Measurements from ENCODE around the gene PRDX4.
"Not testable (repeated sequence)": the region's sequence is repeated elsewhere in the genome, so short reads cannot be mapped to it uniquely, and the experiment has no call there.

Gene PRDX4

DNA sequence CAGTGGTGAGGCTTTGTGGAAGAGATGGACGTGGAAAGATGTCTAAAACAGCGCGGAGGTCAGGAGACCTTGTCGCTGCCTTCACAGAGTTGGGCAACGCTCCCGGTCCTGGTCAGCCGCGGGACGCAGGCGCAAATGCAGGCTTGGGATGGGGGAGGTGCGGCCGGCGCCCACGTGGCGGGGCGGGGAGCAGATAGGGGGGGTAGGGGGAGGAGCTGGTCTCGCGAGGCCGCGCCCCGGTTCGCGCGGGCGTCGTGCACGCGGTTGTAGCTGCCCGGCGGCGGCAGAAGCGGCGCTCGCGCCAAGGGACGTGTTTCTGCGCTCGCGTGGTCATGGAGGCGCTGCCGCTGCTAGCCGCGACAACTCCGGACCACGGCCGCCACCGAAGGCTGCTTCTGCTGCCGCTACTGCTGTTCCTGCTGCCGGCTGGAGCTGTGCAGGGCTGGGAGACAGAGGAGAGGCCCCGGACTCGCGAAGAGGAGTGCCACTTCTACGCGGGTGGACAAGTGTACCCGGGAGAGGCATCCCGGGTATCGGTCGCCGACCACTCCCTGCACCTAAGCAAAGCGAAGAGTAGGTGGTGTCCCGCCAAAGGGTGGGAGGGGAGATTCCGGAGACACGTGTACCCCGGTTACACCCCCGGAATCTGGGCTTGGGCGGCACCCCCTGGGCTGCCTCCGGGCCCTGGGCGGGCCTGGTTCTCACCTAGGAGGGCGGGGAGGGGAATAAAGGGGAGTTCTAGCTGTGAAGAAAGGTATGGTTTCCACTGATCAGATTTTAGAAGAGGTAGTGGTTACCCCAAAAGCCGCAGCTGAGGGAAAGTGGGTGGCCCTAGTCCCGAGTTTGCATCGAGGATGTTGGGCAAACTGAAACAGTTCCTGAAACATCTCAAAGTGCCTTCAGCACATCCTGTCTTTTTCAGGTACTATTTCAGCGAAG, at the start of gene PRDX4:
TSS of gene PRDX4 (plus strand) at position 255 of the 939 bp plus-strand sequence. CDS start at position 333, 78 bp downstream.
- peak; percentile 77 for DNase-seq (ENCODE audit: low spot score)

DNA sequence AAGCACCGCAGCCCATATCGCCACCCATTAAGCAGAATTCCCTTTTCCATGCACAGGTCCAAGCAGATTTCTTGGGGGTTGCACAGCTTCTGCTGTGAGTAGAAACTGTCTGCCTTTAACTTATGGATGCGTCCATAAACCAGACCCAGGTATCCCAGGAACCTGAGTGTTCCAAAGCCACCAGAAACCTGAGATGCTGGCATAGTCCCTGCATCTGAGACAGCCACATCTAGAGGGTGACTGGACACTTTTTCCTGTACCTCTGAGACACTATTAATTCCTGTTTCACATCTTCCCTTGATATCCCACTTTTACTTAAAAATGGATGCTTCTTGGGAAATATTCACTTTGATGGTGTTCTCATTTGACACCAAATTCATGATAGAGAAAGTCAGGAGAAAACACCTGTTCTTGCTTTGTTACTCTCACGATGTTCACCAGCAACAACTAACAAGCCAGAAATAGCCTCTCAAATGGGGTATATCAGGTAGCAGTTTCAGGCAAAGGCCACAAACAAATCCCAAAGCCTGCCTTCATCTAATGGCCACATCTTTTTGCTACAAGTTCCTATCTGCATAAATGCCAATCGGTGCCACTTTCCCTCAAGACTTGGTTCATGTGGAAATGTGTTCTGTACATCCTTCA, 45.5 kb upstream of the PRDX4 start:
- no peak for DNase-seq (ENCODE audit: low spot score)

DNA sequence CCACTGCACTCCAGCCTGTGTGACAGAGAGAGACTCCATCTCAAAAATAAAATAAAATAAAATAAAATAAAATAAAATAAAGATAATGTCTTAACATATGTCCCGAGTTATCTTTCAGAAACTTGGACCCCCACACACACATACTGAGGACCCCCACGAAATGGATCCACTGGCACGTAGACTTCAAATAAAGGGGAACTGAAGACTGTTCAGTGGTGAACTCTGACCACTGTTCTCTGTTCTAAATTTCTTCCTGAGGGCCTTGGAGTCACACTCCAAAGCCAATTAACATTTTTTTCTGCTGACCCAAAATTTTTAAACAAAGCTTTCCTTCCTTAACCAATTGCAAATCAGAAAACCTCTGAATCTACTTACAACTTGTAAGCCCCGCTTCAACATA, 43.5 kb upstream of the PRDX4 start:
- DNase-seq (ENCODE audit: low spot score): no peak

DNA sequence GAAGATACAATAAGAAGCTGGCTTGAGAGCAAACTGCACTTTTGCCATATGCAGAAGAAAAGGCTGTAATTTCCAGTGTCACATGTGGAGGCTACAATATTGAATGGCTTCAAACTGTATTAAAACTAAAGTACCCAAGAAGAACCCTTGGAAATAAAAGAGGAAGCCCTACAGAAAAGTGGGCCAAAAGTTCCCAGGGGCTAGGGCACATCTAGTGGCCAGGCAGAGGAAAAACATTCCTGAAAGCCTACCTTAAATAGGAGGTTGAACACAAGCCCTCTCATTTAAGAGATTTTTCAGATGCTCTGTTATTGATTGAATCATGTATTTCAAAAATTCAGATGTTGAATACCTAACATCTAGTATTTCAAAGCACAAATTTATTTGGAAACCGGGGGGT, 40.6 kb upstream of the PRDX4 start:
- no peak for DNase-seq (ENCODE audit: low spot score)

DNA sequence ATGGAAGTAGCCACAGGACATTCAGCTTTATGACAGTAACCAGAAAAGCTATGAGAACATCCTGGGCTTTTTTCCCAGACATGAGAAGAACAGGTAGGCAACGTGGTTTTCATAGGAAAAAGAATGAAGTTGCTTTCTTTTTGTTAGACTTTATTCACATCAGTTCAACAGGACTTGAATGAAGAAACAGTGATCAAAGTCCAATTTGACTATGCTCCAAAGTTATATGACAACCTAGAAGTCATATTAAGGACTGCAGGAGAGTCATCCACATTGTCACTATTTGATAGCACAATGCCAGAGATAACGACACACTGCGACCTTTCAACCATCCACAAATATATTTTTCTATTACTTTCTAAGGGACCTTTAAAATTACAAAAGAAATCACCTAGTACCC, 39.2 kb upstream of the PRDX4 start:
- DNase-seq (ENCODE audit: low spot score): no peak

DNA sequence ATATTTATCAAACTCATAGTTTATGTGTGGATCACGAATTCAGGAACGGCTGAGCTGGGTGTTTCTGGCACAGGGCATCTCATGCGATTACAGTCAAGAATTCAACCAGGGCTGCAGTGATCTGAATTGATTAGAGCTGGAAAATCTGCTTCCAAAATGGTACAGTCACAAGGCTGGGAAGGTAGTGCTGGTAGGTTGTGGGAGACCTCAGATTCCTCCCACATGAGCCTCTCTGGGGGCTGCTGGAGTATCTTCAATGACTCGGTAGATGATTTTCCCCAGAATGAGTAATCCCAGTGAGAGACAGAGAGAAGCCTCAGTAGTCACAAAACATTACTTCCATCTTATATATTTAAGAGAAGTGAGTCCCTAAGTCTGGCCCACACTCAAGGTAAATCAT, 36.2 kb upstream of the PRDX4 start:
- DNase-seq (ENCODE audit: low spot score): no peak

DNA sequence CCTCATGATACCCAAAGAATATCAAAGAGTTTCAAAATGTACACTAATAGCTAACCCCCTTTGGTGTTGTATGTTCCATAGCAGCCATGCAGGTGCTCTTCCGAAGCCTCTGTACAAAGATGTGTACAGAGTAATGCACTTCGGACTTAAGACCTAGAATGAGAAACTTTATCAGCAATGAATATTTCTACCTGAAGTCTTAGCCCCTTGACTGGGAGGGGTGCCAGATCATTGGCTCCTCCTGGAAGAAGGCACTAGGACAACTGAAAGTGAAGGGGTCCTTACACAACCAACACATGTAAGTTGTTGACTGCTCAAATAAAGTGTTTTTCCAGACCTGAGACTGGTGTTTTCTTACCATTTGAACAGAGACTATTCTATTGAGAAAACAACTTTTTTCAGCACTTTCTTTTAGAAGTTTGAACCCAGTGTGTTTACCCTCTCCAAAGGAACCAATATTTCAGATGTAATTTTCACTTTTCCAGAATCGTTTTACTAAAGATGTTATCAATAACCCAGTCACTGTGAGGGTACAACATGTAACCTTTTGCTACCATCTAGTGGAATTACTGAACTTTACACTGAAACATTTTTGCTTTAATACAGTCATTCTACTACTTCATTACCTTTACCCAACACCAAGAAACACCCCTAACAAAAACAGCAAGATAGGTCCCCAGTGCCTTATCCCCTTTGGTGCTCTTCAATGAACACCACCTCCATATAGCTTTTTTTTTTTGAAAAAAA, 33.3 kb upstream of the PRDX4 start:
- DNase-seq (ENCODE audit: low spot score): peak; percentile 25

DNA sequence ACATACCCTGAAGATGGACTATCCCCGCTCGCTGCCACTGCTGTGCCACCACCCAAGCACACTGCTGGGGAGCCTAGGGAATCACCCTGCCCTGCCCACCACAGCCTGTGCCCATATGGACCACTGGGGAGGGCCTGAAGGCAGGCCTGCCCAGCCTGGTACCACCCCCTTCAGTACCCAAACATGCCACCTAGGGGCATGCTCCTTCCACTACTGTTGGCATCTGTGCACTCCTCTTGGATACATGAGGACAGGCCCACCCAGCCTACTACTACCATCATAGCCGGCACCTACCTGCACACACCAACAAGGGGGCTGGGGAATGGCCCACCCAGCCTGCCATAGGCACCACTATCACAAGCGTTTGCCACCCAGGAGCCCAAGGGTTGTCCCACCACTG, 30.1 kb upstream of the PRDX4 start:
- DNase-seq (ENCODE audit: low spot score): peak; percentile 38

DNA sequence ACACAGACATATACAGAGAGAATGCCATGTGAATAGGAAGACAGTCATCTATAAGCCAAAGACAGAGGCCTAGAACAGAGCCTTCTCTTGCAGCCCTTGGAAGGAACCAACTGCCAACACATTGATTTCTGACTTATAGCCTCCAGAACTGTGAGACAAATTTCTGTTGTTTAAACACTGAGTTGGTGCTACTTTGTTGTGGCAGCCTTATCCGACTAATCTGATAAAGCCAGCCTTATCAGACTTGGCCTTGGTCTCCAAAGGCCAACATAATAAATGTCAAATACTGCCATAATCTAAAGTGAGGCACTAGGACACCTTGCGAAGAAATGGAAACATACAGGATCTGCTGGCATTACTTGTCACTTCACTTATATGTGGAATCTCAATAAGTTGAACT, 24.3 kb upstream of the PRDX4 start:
- no peak for DNase-seq (ENCODE audit: low spot score)

DNA sequence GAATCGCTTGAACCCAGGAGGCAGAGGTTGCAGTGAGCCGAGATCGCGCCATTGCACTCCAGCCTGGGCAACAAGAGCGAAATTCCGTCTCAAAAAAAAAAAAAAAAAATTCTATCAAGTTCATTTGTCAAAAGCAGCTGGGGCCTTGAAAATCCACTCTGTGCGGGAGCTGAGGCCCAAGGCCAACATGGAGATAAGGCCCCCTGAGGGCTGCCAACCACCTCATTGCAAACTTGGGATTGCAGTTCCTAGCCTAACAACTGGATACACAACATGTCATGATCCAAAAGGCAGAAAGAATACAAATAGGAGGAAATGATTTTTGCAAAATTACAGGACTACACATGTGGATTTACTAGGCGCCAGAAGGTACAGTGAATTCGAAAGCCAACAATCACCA, 22.5 kb upstream of the PRDX4 start:
- DNase-seq (ENCODE audit: low spot score): no peak

DNA sequence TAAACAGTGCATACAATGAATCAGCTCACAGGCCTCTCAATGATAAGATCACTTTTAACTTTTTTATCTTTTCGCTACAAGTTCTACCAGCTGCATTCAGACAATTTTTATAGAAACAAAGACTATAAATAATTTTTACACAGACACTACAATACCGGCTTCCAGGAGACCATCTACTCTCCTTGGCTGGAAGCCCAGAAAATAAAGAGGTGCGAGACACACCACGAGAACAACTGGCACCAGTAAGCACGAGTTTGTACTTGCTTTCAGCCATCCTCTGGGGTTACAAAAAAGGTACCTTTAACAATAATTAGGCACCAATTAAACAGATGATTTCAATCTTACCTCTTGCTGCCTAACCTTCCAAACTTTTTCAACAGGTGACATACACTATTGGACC, 11.2 kb upstream of the PRDX4 start:
- DNase-seq (ENCODE audit: low spot score): no peak

DNA sequence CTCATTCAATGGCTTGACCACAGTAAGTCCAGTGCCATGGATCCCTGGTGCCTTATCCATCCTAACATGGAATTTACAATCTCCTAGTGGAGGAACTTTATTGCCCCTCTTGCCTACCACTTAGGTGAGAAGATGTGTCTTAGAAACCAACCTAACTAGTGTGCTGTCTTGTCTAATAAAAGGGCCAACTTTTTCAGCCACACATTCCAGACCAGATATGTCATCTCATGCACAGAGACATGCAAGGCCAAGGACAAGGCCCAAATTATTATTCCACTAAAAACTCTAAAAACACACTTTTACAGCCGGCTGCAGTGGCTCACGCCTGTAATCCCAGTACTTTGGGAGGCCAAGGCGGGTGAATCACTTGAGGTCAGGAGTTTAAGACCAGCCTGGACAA, 10.6 kb upstream of the PRDX4 start:
- no peak for DNase-seq (ENCODE audit: low spot score)

DNA sequence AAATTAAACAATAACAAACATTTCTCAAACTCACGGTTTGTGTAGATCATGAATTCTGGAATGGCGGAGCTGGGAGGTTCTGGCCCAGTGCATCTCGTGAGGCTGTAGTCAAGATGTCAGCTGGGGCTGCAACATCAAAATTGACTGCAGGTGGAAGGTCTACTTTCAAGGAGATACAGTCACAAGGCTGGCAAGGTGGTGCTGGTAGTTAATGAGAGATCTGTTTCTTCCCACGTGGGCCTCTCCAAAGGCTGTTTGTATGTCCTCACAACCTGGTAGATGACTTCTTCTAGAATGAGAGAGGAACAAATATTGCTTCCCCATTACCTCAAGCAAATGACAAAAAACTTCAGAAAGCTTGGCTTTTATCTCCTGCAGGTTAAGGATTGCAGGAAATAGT, 8.0 kb upstream of the PRDX4 start:
- DNase-seq (ENCODE audit: low spot score): no peak

DNA sequence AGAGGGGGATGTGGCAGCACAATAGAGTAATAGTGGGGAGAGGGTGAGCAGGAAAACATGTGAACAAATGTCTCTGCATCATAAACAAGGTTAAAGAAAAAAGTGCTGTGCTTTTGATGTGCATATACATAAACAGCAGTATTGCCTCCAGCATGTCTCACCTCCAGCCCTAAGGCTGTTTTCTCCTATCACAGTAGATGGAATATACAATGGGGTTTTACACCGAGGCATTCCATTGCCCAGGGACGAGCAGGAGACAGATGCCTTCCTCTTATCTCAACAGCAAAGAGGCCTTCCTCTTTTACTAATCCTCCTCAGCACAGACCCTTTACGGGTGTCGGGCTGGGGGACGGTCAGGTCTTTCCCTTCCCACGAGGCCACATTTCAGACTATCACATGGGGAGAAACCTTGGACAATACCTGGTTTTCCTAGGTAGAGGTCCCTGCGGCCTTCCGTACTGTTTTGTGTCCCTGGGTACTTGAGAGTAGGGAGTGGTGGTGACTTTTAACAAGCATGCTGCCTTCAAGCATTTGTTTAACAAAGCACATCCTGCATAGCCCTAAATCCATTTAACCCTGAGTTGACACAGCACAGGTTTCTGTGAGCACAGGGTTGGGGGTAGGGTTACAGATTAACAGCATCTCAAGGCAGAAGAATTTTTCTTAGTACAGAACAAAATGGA, 7.1 kb upstream of the PRDX4 start:
- not testable (repeated sequence) for DNase-seq (ENCODE audit: low spot score)

DNA sequence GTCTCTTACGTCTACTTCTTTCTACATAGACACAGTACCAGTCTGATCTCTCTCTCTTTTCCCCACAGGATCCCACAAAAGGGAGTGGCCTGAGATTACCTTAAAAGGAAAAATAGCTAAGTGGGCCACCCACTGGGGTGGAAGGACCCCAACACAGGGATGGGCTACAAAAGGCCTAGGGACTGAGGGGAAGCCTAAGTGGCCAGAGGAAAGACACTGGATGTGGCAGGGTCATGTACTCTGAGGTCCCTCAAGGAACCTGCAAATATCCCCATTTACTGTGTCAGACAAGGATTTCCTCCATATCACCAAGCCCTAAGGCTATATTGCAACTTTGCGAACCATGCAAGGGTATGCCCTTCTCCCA, 6.5 kb upstream of the PRDX4 start:
- no peak for DNase-seq (ENCODE audit: low spot score)

DNA sequence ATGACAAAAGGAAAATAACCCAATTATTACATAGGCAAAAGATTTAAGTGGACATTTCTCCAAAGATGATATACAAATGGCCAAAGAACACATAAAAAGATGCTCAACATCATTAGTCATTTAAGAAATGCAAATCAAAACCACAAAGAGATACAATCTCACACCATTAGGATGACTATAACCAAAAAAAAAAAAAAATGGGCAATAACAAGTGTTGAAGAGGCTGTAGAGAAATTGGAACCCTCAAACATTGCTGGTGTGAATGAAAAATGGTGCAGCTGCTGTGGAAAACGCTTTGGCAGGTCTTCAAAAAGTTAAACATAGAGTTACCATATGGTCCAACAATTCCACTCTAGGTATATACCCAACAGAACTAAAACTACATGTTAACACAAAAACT, 5.6 kb upstream of the PRDX4 start:
- no peak for DNase-seq (ENCODE audit: low spot score)

DNA sequence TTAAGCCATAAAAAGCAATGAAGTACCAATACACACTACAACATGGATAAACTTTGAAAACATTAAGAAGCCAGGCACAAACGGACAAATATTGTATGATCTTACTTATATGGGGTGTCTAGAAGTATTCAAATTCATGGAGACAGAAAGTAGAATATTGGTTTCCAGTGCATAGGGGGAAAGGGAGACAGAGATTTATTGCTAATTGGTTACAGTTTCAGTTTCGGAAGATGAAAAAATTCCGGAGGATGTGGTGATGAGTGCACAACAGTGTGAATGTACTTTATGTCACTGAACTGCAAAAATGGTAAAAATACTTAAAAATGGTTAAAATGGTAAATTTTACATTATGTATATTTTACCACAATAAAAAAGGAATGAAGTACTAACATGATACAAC, 5.1 kb upstream of the PRDX4 start:
- no peak for DNase-seq (ENCODE audit: low spot score)

DNA sequence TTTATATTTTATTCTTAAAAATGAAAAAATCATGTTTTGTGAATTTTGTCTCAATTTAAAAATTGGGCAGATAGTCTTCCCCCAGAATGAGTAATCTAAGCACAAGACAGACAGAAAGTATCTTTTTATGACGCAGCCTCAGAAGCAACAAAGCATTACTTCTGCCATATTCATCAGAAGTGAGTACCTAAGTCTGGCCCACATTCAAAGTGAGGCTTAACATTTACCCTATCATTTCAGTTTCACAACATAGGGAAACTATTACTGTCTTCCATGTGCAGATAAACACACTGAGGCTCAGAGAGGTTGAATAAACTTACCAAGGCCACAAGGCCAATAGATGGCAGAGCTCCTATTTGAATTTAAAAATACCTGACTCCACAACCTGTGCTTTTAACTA, 4.4 kb upstream of the PRDX4 start:
- DNase-seq (ENCODE audit: low spot score): no peak

DNA sequence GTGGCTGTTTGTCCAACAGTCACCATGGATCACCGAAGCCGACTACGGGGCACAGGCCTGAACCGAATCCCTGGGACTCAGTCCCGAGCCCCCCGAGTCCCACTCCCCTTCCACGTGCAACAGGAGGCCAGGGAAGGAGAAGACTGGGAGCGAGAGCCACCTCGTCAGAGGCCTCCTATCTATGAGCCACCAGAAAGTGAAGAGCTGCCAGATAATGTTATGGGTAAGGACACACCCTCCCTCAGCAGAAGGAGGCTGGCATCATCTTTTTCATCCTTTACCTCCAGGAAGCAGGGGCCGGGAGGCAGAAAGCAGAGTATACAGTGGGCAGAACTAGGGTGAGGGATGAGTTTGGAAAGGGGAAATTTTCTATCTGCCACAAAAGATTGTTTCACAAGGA, 2.8 kb upstream of the PRDX4 start:
- DNase-seq (ENCODE audit: low spot score): no peak

DNA sequence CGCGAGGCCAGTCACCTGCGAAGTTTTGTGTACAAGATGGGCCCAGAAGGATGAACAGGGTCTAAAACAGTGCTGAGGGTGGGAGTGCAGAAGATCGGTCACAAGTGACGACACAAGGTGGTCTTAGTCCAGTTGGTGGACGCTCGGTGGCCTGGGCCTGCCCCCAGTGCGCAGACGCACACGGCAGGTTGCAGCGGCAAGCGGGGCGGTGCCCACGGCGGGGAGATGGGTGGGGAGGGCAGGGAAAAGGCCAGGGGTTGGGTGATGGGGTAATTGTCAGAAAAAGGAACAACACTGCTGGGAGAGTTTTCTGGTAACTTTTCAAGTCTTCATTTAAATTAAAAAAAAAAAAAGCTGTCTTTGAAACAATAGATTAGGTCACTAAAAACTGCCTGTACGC, 1.0 kb upstream of the PRDX4 start:
- DNase-seq (ENCODE audit: low spot score): no peak

DNA sequence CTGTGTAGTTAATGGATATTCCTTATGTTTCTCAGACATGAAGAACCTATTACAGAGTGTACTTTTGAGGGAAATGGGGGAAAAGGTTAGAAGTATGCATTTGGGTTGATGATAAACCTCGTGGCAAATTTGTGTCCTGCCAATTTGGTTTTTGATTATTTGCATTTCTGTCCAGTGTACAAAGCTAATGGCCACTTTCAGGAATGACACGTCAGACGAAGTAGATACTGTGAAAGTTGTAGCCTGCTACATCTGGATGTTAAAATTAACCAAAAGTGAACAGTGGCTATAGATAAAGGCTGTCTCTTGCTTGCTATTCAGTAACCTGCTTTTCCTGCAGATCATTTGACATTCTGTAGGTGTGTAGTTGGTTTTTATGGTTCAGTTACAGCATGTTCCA, 1.0 kb downstream of the PRDX4 start:
- peak; percentile 29 for DNase-seq (ENCODE audit: low spot score)

DNA sequence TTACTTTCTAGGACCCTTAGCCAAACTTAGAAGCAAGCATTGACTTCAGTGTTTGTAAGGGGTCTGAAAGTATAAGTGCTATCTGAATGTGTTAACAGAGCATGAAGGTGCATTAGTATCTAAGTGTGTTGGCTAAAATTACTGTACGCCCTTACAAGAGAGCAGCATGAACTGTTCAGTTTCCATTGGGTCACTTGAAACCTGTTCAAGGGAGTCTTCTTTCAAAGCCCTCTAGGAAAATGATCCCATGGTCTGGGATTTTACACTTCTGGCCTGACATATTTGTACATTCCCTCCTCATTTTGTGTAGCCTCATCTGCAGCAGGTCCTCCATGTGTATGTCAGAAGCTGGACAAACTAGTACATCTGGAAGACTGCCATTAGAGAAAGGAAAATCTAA, 3.2 kb downstream of the PRDX4 start:
- DNase-seq (ENCODE audit: low spot score): no peak
